Fibroblast of lung (primary cell): ENCODE results near the gene SLC2A8.

ENCODE experiments used
- CTCF ChIP-seq, 2 donors: IDR thresholded peaks in 1 of 2; conservative IDR thresholded peaks in 1 of 2; 1 replicate in 1 of 2; 2 replicates in 1 of 2; pipeline ENCODE4 v1.5.1; 2011 to 2012; ENCODE audit warnings: low read length in 2 of 2, control low read depth in 1 of 2, inconsistent platforms in 1 of 2, low read depth in 1 of 2, mild to moderate bottlenecking in 1 of 2
- EZH2 ChIP-seq: IDR thresholded peaks from 2 replicates; pipeline ENCODE4 v1.5.1; 2012; ENCODE audit warnings: low read length, control low read depth, mild to moderate bottlenecking; ENCODE audit errors: missing control alignments

DNA sequence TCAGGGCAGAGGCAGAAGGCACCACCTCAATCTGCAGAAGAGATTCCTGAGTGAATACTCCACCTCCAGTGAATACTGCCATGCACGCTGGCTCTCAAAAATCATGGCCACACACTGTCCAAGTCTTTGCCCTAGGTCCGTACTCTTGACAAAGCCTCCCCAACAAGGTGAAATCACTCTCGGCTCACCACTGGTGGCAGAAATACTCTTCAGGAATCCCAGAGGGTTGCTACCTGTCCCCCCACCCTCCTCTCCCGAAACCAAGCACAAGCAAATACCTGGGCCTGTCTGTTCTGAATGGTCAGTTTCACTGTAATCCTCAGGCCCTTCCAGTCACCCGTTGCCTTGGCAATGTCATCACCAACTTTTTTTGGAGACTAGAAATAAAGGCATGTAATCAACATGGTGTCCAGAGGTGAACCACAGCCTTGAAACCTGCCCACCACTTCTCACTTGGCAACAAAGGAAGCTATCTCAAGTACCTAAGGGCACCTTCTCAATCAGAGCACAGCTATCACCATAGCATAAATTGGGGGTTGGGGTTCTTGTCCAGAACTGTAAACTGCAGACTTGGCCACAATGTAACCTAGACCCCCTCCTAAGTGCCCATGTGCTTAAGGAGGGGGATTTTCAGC is 52.5 kb downstream of the SLC2A8 start:
- TF ChIP-seq CTCF (conservative IDR thresholded peaks at IDR 0.05 in 1 of 2, IDR thresholded peaks at IDR 0.05 in 1 of 2; ENCODE audit: low read depth in 1 of 2, low read length in 2 of 2), result no peak
- TF ChIP-seq EZH2, result no peak
